H9 (cell line): ENCODE data around the gene C11orf24. TPM values are rescaled to one million over a fixed set of nuclear protein-coding genes. Genes with fewer than 3 reads are reported as not detected.

Experiments used
- DNase-seq: peaks from one replicate; pipeline ENCODE4 v3.0.0-alpha.2; 2017
- H2AFZ ChIP-seq: one replicate; pipeline ENCODE4 v1.6.1; 2013; ENCODE audit warnings: mild to moderate bottlenecking, low read length, control low read depth, moderate library complexity
- H2AK5ac ChIP-seq: 2 replicates; pipeline ENCODE4 v1.6.1; 2013; ENCODE audit warnings: low read length, control low read depth, mixed read lengths; ENCODE audit not compliant: insufficient read length
- H2BK120ac ChIP-seq: one replicate; pipeline ENCODE4 v1.6.1; 2013; ENCODE audit warnings: low read depth, mild to moderate bottlenecking, low read length, control low read depth, inconsistent platforms; ENCODE audit not compliant: poor library complexity, severe bottlenecking
- H2BK12ac ChIP-seq: 2 replicates; pipeline ENCODE4 v1.6.1; 2013; ENCODE audit warnings: low read length, control low read depth, mixed read lengths, low read depth; ENCODE audit not compliant: insufficient read length
- H2BK15ac ChIP-seq: 2 replicates; pipeline ENCODE4 v1.6.1; 2013; ENCODE audit warnings: low read depth, low read length, control low read depth
- H2BK20ac ChIP-seq: one replicate; pipeline ENCODE4 v1.6.1; 2013; ENCODE audit warnings: low read depth, mild to moderate bottlenecking, low read length, control low read depth, inconsistent platforms; ENCODE audit not compliant: poor library complexity, severe bottlenecking
- H2BK5ac ChIP-seq: 2 replicates; pipeline ENCODE4 v1.6.1; 2013; ENCODE audit warnings: low read length, control low read depth, mixed read lengths; ENCODE audit not compliant: insufficient read length
- H3K14ac ChIP-seq: 2 replicates; pipeline ENCODE4 v1.6.1; 2013; ENCODE audit warnings: low read length, control low read depth; ENCODE audit not compliant: insufficient read depth
- H3K18ac ChIP-seq: 2 replicates; pipeline ENCODE4 v1.6.1; 2013; ENCODE audit warnings: low read depth, mild to moderate bottlenecking, mixed read lengths, low read length, control low read depth; ENCODE audit not compliant: insufficient read length
- H3K23ac ChIP-seq: 2 replicates; pipeline ENCODE4 v1.6.1; 2013; ENCODE audit warnings: low read length, control low read depth, mixed read lengths, low read depth; ENCODE audit not compliant: insufficient read length
- H3K23me2 ChIP-seq: 2 replicates; pipeline ENCODE4 v1.6.1; 2013; ENCODE audit warnings: low read depth, mild to moderate bottlenecking, mixed read lengths, low read length, control low read depth; ENCODE audit not compliant: insufficient read length, poor library complexity, severe bottlenecking
- H3K27ac ChIP-seq: 2 replicates; pipeline ENCODE4 v1.5.1; 2013; ENCODE audit warnings: low read length, control low read depth, mixed read lengths, low read depth; ENCODE audit not compliant: insufficient read length
- H3K27me3 ChIP-seq: 2 replicates; pipeline ENCODE4 v1.6.1; 2013; ENCODE audit warnings: low read length, control low read depth, inconsistent platforms; ENCODE audit not compliant: insufficient read depth
- H3K4ac ChIP-seq: 2 replicates; pipeline ENCODE4 v1.6.1; 2013; ENCODE audit warnings: low read depth, mild to moderate bottlenecking, control low read depth, inconsistent platforms, low read length, moderate library complexity
- H3K4me1 ChIP-seq: 2 replicates; pipeline ENCODE4 v1.6.1; 2013; ENCODE audit warnings: low read length, control low read depth, inconsistent platforms; ENCODE audit not compliant: insufficient read depth
- H3K4me2 ChIP-seq: 2 replicates; pipeline ENCODE4 v1.6.1; 2013; ENCODE audit warnings: low read length, control low read depth, mixed read lengths; ENCODE audit not compliant: insufficient read length, insufficient read depth
- H3K56ac ChIP-seq: 2 replicates; pipeline ENCODE4 v1.6.1; 2013; ENCODE audit warnings: low read depth, mild to moderate bottlenecking, mixed read lengths, low read length, control low read depth; ENCODE audit not compliant: insufficient read length
- H3K79me1 ChIP-seq: 2 replicates; pipeline ENCODE4 v1.6.1; 2013; ENCODE audit warnings: low read depth, mild to moderate bottlenecking, moderate library complexity, low read length, control low read depth, inconsistent platforms; ENCODE audit not compliant: insufficient read depth, poor library complexity, severe bottlenecking
- H3K79me2 ChIP-seq: 2 replicates; pipeline ENCODE4 v1.6.1; 2013; ENCODE audit warnings: low read length, control low read depth, inconsistent platforms; ENCODE audit not compliant: insufficient read depth
- H3K9ac ChIP-seq: 2 replicates; pipeline ENCODE4 v1.6.1; 2013; ENCODE audit warnings: low read length, control low read depth, mixed read lengths; ENCODE audit not compliant: insufficient read length; ENCODE audit errors: extremely low read depth
- H3K9me3 ChIP-seq: one replicate; pipeline ENCODE4 v1.6.1; 2013; ENCODE audit warnings: low read depth, low read length, inconsistent platforms; ENCODE audit not compliant: control insufficient read depth
- H3T11ph ChIP-seq: one replicate; pipeline ENCODE4 v1.6.1; 2013; ENCODE audit warnings: mild to moderate bottlenecking, low read length, control low read depth, inconsistent platforms
- H4K20me1 ChIP-seq: one replicate; pipeline ENCODE4 v1.6.1; 2013; ENCODE audit not compliant: control insufficient read depth, insufficient read length, insufficient read depth
- H4K5ac ChIP-seq: 2 replicates; pipeline ENCODE4 v1.6.1; 2013; ENCODE audit warnings: low read depth, mild to moderate bottlenecking, mixed read lengths, low read length, control low read depth; ENCODE audit not compliant: insufficient read length
- H4K8ac ChIP-seq: replicated peaks from 2 replicates; pipeline ENCODE4 v1.6.1; 2013; ENCODE audit warnings: low read length, control low read depth, mixed read lengths, low read depth; ENCODE audit not compliant: insufficient read length
- H4K91ac ChIP-seq: 2 replicates; pipeline ENCODE4 v1.6.1; 2013; ENCODE audit warnings: low read depth, mild to moderate bottlenecking, moderate library complexity, mixed read lengths, low read length, control low read depth; ENCODE audit not compliant: insufficient read length
- H3K27ac Mint-ChIP-seq, 3 experiments: 2 replicates in 2 of 3; 3 replicates in 1 of 3; pipeline ENCODE4 v1.8.0; 2020 to 2021; ENCODE audit warnings: mixed read lengths in 3 of 3, mild to moderate bottlenecking in 1 of 3, moderate library complexity in 1 of 3
- H3K27me3 Mint-ChIP-seq: 2 replicates; pipeline ENCODE4 v1.8.0; 2021; ENCODE audit warnings: low read depth, mild to moderate bottlenecking, moderate library complexity, mixed read lengths
- H3K36me3 Mint-ChIP-seq, 3 experiments: 2 replicates in 2 of 3; 3 replicates in 1 of 3; pipeline ENCODE4 v1.8.0; 2020 to 2021; ENCODE audit warnings: low read depth in 3 of 3, mixed read lengths in 3 of 3; ENCODE audit not compliant: insufficient read depth in 1 of 3
- H3K4me1 Mint-ChIP-seq, 2 experiments: 2 replicates each; pipeline ENCODE4 v1.8.0; 2020; ENCODE audit warnings: mixed read lengths in 2 of 2
- H3K4me3 Mint-ChIP-seq, 2 experiments: 2 replicates in 1 of 2; 3 replicates in 1 of 2; pipeline ENCODE4 v1.8.0; 2020 to 2021; ENCODE audit warnings: mild to moderate bottlenecking in 2 of 2, mixed read lengths in 2 of 2, moderate library complexity in 1 of 2
- H3K9me3 Mint-ChIP-seq, 2 experiments: 2 replicates in 1 of 2; 3 replicates in 1 of 2; pipeline ENCODE4 v1.8.0; 2020; ENCODE audit warnings: mild to moderate bottlenecking in 2 of 2, mixed read lengths in 2 of 2, moderate library complexity in 1 of 2
- WGBS: extraction: QIAGEN DNeasy Blood & Tissue Kit; methylation state at CpG from one replicate; pipeline ENCODE4 v1.1.7; 2013; ENCODE audit warnings: missing lambda C conversion rate, low lambda C conversion rate, mixed read lengths; ENCODE audit not compliant: insufficient read length; ENCODE audit errors: extremely low coverage; 5-methylcytosine and 5-hydroxymethylcytosine counted together
- total RNA-seq: library from RNA; stranded (reverse); gene quantifications from 2 replicates; pipeline ENCODE4 v1.2.1, GENCODE V29; 2021
- TF ChIP-seq, protein P1 (sequence below): fragments of 200-600 bp; sonication (generic); conservative IDR thresholded peaks from 3 replicates; pipeline ENCODE4 v1.8.0; 2021; ENCODE audit warnings: antibody characterized with exemption, mild to moderate bottlenecking

Gene C11orf24
- total RNA-seq, 1 experiment from 2014 or later = 46.8 TPM

DNA sequence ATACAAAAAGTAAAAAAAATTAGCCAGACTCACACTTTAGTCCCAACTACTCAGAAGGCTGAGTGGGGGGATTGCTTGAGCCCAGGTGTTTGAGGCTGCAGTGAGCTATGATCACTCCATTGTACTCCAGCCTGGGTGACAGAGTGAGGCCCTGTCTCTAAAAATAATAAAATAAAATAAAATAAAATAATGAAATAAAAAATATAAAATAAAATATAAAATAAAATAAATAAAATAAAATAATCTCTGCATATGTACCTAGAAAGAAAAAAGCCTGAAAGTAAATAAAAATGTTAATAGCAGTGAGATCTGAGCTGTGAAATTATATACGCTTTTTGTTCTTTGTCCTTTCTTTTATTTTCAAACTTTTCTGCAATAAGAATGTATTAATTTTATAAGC is 23.5 kb upstream of the C11orf24 start:
- Histone ChIP-seq H3K79me1 (no peaks in the 10 kb centered on the region), H3K9ac (no peak overlapping the region), H2AFZ (no peak overlapping the region), H3K79me2 (no peaks in the 10 kb centered on the region), H3K14ac (no peak overlapping the region), H4K20me1 (no peaks in the 10 kb centered on the region), H3K9me3 (peaks cover 4% of the 10 kb centered on the region), H4K5ac (no peak overlapping the region), H3K27me3 (no peaks in the 10 kb centered on the region), H4K91ac (no peak overlapping the region), H3T11ph (no peak overlapping the region), H3K4me1 (no peaks in the 10 kb centered on the region; the same call in 1 of the 2 replicates), H2AK5ac (no peak overlapping the region), H3K23me2 (no peaks in the 10 kb centered on the region), H3K4me2 (no peak overlapping the region), H2BK5ac (no peak overlapping the region), H2BK15ac (no peak overlapping the region), H3K56ac (no peak overlapping the region), H3K18ac (no peak overlapping the region), H3K23ac (no peak overlapping the region), H4K8ac (no peak overlapping the region), H3K27ac (no peak overlapping the region), H2BK120ac (no peak overlapping the region), H2BK20ac (no peak overlapping the region), H2BK12ac (no peak overlapping the region), H3K4ac (no peak overlapping the region)
- Mint-ChIP-seq H3K4me3 (no peak overlapping the region), H3K27ac (no peak overlapping the region; a peak in 1 of 7 replicates), H3K9me3 (peaks cover 4% of the 10 kb centered on the region in 2 experiments), H3K36me3 (no peaks in the 10 kb centered on the region; a peak in 1 of 7 replicates), H3K4me1 (peaks cover 0 to 2% of the 10 kb centered on the region in 2 experiments; a peak in 1 of 4 replicates), H3K27me3 (peaks cover 2% of the 10 kb centered on the region)
- no CpG with 5 or more reads among the region's 1 CpG for WGBS
- TF ChIP-seq, protein P1, sequence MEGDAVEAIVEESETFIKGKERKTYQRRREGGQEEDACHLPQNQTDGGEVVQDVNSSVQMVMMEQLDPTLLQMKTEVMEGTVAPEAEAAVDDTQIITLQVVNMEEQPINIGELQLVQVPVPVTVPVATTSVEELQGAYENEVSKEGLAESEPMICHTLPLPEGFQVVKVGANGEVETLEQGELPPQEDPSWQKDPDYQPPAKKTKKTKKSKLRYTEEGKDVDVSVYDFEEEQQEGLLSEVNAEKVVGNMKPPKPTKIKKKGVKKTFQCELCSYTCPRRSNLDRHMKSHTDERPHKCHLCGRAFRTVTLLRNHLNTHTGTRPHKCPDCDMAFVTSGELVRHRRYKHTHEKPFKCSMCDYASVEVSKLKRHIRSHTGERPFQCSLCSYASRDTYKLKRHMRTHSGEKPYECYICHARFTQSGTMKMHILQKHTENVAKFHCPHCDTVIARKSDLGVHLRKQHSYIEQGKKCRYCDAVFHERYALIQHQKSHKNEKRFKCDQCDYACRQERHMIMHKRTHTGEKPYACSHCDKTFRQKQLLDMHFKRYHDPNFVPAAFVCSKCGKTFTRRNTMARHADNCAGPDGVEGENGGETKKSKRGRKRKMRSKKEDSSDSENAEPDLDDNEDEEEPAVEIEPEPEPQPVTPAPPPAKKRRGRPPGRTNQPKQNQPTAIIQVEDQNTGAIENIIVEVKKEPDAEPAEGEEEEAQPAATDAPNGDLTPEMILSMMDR = no peak
- DNase-seq = no peak
